ENCODE results near the gene NME7. TPM values are rescaled to one million over a fixed set of nuclear protein-coding genes. Genes with fewer than 3 reads are reported as not detected.
A peak's percentile ranks its signal among the peaks of the same experiment; 100 is the strongest.

Gene NME7
- total RNA-seq, 1 donor from 2014 or later = 23.4 TPM

DNA sequence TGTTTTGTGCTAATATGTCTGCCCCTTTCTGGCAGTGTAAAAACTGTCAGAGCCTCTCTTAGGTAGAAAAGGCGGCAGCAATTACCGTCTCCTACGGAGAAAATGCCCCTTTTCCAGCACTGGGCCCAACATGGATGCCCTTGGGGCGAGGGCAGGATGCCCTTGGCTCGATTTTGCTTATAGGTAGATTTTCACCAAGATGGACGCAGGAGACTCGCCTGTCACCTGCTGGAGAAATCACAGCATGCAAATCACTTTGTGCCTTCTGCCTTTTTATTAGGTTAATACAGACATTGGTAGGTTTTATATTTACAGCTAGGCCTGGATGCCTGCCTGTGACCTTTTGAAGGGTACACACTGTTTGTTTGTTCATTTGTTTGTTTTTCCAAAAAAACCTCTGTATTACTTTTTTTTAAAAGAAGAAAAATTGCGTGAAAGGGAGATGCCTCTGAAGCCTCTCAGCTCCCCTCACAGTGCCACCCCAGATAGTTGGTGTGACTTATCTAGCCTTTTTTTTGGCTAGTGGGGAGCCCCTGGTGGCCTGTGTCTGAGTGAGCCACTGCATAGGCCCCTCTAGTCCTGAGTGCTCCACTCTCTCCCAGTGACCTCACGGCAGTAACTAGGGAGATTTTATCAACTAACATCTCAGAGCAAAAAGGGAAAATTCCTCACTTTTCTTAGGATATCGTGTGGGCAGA is 258.6 kb downstream of the NME7 start:
- intact Hi-C loops (cut with micrococcal nuclease) = loop anchor here (5.0 to 10.0 kb wide), 7 partner anchors 62 to 874 kb away; partner anchors contain the start of gene SLC19A2
- peaks cover 43% of the 10 kb centered on the region for H3K4me1 Mint-ChIP-seq (ENCODE audit: low read depth)
- H3K36me3 Mint-ChIP-seq (ENCODE audit: low read depth) = peaks cover 35% of the 10 kb centered on the region
- H3K27ac Mint-ChIP-seq = peak overlapping the region; percentile 42
- no peak for DNase-seq (ENCODE audit: low spot score)
- H3K9me3 Mint-ChIP-seq = no peaks in the 10 kb centered on the region
- H3K4me3 Mint-ChIP-seq (ENCODE audit: low read depth) = peak overlapping the region; percentile 88
- peaks cover 9% of the 10 kb centered on the region for H3K27me3 Mint-ChIP-seq (ENCODE audit: low read depth)

DNA sequence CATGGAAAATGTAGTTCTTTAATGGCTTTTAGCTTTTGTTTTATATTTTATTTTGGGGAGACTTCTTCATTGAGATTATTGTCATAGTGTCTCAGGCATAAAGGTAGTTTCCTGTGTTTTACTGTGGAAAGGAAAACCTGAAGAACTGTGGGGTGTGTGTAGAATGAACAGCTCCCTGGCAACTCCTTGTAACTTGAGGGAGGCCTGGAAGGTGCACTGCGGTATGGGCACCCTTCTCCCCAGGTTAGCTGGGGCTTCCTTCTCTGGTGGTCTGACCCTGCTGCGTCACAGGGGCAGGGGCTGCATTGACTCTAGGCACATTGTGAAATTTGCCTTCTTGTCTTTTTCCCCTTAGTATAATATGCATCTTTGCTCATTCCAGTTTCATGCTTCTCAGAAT is 259.4 kb downstream of the NME7 start:
- Mint-ChIP-seq H3K9me3 (no peaks in the 10 kb centered on the region), H3K27me3 (ENCODE audit: low read depth) (peaks cover 9% of the 10 kb centered on the region), H3K27ac (peak overlapping the region; percentile 65), H3K4me3 (ENCODE audit: low read depth) (peak overlapping the region; percentile 88), H3K36me3 (ENCODE audit: low read depth) (peaks cover 29% of the 10 kb centered on the region), H3K4me1 (ENCODE audit: low read depth) (peaks cover 43% of the 10 kb centered on the region)
- DNase-seq (ENCODE audit: low spot score) = no peak
- intact Hi-C loops (cut with micrococcal nuclease) = loop anchor here (5.0 to 10.0 kb wide), 7 partner anchors 61 to 873 kb away; partner anchors contain the start of gene SLC19A2

DNA sequence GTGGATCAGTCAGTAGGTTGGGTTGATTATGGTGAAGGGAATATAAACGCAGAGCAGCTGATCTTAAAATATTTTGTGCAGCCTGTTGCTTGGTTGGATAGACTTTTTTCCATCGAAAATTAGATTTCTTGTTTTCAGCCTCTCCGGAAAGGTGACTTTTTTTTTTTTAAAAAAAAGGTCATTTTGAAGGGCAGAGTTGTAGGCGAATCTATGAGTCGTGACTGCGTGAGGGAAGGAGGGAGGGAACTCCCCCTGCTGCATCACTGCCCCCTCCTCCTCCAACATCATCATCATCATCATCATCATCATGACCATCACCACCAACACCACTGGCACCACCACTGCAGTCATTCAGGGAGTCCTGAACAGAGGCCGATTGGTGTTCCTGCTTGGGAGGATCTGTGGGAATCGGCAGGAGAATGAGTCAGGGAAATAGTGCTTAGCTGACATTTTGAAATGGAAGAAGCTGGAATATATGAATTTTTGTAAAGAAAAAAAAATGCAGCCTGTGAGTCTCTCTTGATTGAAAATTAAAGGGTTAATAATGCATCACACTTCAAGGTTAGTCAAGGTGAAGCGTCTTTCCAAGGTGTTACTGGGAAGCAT is 259.9 kb downstream of the NME7 start:
- Mint-ChIP-seq H3K4me3 (ENCODE audit: low read depth) (peak overlapping the region; percentile 88), H3K36me3 (ENCODE audit: low read depth) (peaks cover 27% of the 10 kb centered on the region), H3K27me3 (ENCODE audit: low read depth) (peaks cover 9% of the 10 kb centered on the region), H3K9me3 (no peaks in the 10 kb centered on the region), H3K4me1 (ENCODE audit: low read depth) (peaks cover 43% of the 10 kb centered on the region), H3K27ac (peak overlapping the region; percentile 65)
- no peak for DNase-seq (ENCODE audit: low spot score)
- intact Hi-C loops (cut with micrococcal nuclease) = loop anchor here (5.0 to 10.0 kb wide), 7 partner anchors 60 to 873 kb away; partner anchors contain the start of gene SLC19A2

DNA sequence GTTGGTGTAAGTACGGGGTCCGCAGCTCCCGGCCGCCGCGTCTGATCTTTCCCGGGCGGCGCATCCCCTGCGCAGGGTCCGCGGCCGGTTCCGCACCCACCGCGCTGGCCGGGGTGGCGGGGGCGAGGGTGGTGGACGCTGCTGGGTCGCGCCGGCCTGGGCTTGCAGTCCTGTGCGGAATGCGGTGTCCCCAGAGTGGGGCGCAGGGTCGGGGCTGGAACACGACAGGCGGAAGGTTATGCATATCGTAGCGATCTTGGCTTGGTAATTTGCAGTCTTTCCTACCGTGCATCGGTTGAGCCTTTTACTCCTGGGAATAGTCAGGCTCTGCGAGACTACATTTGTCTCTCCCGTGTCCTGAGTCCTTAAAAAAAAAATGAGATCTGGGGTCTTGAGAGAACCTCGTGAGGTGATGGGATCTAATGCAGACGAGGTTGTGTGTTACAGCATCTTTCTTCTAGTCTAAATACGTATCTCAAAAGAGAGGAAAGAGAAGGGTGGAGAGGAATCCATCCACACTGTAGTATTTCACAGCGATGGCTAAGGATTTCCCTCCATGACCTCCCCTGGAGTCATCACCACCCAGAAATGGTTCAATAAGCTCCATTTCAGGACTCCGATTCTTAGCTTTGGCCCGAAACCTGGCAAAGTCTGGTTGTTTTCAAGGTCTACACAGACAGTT is 260.5 kb downstream of the NME7 start:
- peaks cover 20% of the 10 kb centered on the region for H3K36me3 Mint-ChIP-seq (ENCODE audit: low read depth)
- H3K9me3 Mint-ChIP-seq = no peaks in the 10 kb centered on the region
- H3K27ac Mint-ChIP-seq = peak overlapping the region; percentile 65
- H3K4me3 Mint-ChIP-seq (ENCODE audit: low read depth) = peak overlapping the region; percentile 88
- DNase-seq (ENCODE audit: low spot score) = no peak
- intact Hi-C loops (cut with micrococcal nuclease) = loop anchor here (1.0 to 10.0 kb wide), 10 partner anchors 17 to 872 kb away; partner anchors contain the start of genes BLZF1 and SLC19A2
- peaks cover 9% of the 10 kb centered on the region for H3K27me3 Mint-ChIP-seq (ENCODE audit: low read depth)
- H3K4me1 Mint-ChIP-seq (ENCODE audit: low read depth) = peaks cover 43% of the 10 kb centered on the region

DNA sequence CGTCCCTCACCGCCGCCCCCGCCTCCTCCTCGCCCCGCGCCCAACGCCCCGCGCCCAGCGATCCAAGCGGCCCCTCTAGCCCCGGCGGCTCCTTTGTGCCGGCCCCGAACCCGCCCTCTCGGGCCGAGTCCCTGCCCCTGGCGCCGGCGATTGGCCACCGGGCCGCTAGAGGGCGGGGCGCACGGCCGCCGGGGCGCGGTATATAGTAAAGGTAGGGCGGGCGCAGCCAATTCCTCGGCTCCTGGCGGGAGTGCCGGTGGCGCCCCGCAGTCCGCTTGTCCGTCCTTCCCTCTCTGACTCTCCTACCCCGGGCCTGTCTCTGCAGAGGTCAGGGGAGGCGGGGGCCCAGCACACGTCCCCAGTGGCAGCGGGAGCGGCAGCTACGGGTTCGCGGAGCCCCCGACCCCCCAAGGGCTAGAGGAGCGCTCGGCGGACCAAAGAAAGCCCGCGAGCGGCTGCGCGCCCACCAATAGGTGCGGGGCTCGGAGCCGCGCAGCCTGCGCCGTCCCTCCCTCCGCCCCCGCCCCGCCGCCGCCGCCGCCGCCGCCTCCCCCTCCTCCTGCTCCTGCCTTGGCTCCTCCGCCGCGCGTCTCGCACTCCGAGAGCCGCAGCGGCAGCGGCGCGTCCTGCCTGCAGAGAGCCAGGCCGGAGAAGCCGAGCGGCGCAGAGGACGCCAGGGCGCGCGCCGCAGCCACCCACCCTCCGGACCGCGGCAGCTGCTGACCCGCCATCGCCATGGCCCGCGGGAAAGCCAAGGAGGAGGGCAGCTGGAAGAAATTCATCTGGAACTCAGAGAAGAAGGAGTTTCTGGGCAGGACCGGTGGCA is 261.3 kb downstream of the NME7 start, which contains the start of gene ATP1B1:
Gene ATP1B1, plus strand, starts transcription at position 596 of the 826 bp plus-strand sequence. Its CDS starts 140 bp downstream, at position 736.
- peak within 1 kb of the TSS; percentile 88 for H3K4me3 Mint-ChIP-seq (ENCODE audit: low read depth)
- peak within 1 kb of the TSS; percentile 78 for H3K27ac Mint-ChIP-seq
- H3K9me3 Mint-ChIP-seq = no peaks in the 10 kb centered on the region
- DNase-seq (ENCODE audit: low spot score) = peak; percentile 79
- intact Hi-C loops (cut with micrococcal nuclease) = loop anchor here (1.0 to 10.0 kb wide), 10 partner anchors 16 to 872 kb away; partner anchors contain the start of genes BLZF1 and SLC19A2
- peaks cover 42% of the 10 kb centered on the region for H3K4me1 Mint-ChIP-seq (ENCODE audit: low read depth)
- peaks cover 9% of the 10 kb centered on the region for H3K27me3 Mint-ChIP-seq (ENCODE audit: low read depth)
- peaks cover 13% of the 10 kb centered on the region for H3K36me3 Mint-ChIP-seq (ENCODE audit: low read depth)

DNA sequence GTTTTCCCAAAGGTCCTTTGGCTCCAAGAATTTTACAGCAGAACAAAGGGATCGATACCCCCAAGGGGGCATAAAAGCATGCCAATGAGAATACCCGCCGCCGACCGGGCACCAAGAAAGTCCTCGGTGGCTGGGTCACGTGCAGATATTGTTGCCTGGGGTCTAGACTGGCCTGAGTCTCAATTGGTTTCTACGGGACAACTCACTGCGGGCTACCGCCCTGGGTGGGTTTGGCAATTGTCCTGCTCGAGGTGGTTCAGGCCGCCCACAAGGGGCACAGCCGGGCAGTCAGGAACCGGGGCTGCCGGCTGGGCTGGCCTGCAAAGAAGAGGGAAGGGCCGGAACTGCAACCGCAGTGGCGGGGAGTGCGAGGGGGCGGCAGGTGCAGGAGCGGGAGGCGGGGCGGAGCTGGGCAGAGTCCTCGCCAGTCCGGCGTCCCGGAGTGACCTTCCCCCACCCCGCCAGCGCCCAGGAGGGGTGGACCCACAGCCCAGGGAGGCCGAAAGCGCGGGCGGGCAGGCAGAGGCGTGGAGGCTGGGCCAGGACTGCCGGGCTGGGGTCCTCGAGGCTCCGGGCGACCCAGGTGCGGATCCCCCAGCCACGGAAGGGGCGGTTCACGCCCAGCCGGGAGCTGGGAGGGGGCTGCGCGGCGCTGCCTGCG is 262.0 kb downstream of the NME7 start:
- Mint-ChIP-seq H3K27ac (no peak overlapping the region), H3K4me1 (ENCODE audit: low read depth) (peaks cover 36% of the 10 kb centered on the region), H3K36me3 (ENCODE audit: low read depth) (peaks cover 6% of the 10 kb centered on the region), H3K27me3 (ENCODE audit: low read depth) (peaks cover 15% of the 10 kb centered on the region), H3K4me3 (ENCODE audit: low read depth) (peak overlapping the region; percentile 74), H3K9me3 (no peaks in the 10 kb centered on the region)
- intact Hi-C loops (cut with micrococcal nuclease) = loop anchor here (1.0 to 10.0 kb wide), 10 partner anchors 15 to 871 kb away; partner anchors contain the start of genes BLZF1 and SLC19A2
- DNase-seq (ENCODE audit: low spot score) = peak; percentile 24

DNA sequence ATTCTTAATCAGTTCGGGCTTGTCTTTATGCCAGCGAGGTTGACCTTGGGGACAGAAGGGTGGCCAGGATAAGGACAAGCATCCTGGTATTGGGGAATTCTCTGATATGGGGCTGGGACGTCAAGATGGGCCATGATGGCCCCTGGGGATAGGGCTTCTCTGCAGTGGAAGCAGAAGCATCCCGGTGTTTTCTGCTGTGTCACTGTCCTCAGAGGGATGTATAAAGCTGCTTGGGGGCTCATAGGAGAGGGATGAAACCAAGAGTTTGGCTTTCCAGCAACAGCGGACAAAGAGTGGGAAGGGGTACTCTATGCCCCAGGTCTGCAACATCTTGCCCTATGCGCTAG is 262.5 kb downstream of the NME7 start:
- peaks cover 31% of the 10 kb centered on the region for H3K4me1 Mint-ChIP-seq (ENCODE audit: low read depth)
- peaks cover 5% of the 10 kb centered on the region for H3K36me3 Mint-ChIP-seq (ENCODE audit: low read depth)
- H3K4me3 Mint-ChIP-seq (ENCODE audit: low read depth) = peak overlapping the region; percentile 74
- no peak overlapping the region for H3K27ac Mint-ChIP-seq
- H3K27me3 Mint-ChIP-seq (ENCODE audit: low read depth) = peaks cover 19% of the 10 kb centered on the region
- no peak for DNase-seq (ENCODE audit: low spot score)
- intact Hi-C loops (cut with micrococcal nuclease) = loop anchor here (5.0 to 10.0 kb wide), 7 partner anchors 58 to 870 kb away; partner anchors contain the start of gene SLC19A2
- no peaks in the 10 kb centered on the region for H3K9me3 Mint-ChIP-seq

DNA sequence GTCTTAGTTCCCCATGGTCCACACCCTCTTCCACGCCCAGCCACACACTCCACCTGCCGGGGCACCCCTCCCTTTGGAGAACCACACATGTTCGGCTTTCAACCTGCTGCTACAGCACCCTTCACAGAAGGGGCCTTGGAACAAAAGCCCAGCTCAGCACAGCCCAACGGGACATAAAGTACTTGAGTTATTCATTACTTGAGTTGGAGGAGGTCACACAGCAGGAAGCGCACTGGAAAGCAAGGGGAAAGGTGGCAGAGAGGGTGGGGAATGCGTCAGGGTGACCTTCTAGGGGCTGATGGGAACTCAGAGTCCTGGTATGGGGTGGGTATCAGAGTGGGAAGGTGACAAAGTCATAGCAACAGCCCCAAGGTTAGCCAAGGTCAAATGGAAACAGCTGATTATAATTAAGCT is 264.1 kb downstream of the NME7 start:
- peaks cover 18% of the 10 kb centered on the region for H3K4me1 Mint-ChIP-seq (ENCODE audit: low read depth)
- no peak overlapping the region for H3K4me3 Mint-ChIP-seq (ENCODE audit: low read depth)
- H3K36me3 Mint-ChIP-seq (ENCODE audit: low read depth) = peaks cover 5% of the 10 kb centered on the region
- H3K27ac Mint-ChIP-seq = no peak overlapping the region
- no peak for DNase-seq (ENCODE audit: low spot score)
- peaks cover 20% of the 10 kb centered on the region for H3K27me3 Mint-ChIP-seq (ENCODE audit: low read depth)
- intact Hi-C loops (cut with micrococcal nuclease) = loop anchor here (10.0 kb wide), 4 partner anchors 279 to 869 kb away; no protein-coding TSS in a partner anchor
- no peaks in the 10 kb centered on the region for H3K9me3 Mint-ChIP-seq

DNA sequence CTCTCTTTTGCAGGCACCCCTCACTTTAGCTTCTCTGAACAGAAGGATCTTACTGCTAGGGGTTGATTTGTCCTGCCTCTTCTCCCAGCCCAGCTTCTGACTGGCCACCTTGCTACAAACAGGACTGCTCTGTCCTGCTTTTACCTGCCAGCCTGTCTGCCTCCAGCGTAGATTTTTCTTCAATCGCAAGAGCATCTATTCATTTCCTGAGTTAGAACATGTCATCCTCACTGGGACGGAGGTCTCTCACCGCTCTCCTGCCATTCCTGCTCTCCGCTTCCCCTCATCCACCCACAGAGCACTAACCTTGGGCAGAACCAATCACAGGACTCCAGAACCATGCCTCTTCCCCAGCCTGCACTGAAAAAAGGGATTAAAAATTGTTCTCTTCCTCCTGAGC is 264.6 kb downstream of the NME7 start:
- intact Hi-C loops (cut with micrococcal nuclease) = loop anchor here (10.0 kb wide), 4 partner anchors 278 to 868 kb away; no protein-coding TSS in a partner anchor
- no peaks in the 10 kb centered on the region for H3K9me3 Mint-ChIP-seq
- peaks cover 3% of the 10 kb centered on the region for H3K36me3 Mint-ChIP-seq (ENCODE audit: low read depth)
- H3K4me3 Mint-ChIP-seq (ENCODE audit: low read depth) = no peak overlapping the region
- H3K4me1 Mint-ChIP-seq (ENCODE audit: low read depth) = peaks cover 15% of the 10 kb centered on the region
- H3K27ac Mint-ChIP-seq = no peak overlapping the region
- peaks cover 21% of the 10 kb centered on the region for H3K27me3 Mint-ChIP-seq (ENCODE audit: low read depth)
- no peak for DNase-seq (ENCODE audit: low spot score)

DNA sequence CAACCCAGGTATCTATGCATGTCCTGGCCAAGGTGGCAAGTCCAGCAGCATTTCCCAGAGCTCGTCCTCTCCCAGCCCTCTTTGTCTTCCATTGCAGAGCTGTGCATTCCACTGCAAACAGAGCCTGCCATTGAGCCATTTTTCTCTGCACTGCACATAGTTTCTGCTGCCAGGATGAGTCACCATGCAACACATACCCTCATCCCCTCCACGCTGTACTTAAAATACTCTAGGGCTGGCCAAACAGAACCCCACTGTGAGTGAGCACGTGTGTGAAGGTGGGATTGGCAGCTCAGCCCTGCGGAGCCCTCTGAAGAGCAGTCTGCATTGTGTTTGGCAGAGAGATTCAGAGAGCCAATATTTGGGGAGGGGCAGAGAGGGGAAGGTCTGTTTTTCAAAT is 265.0 kb downstream of the NME7 start:
- H3K36me3 Mint-ChIP-seq (ENCODE audit: low read depth) = no peaks in the 10 kb centered on the region
- no peak overlapping the region for H3K4me3 Mint-ChIP-seq (ENCODE audit: low read depth)

DNA sequence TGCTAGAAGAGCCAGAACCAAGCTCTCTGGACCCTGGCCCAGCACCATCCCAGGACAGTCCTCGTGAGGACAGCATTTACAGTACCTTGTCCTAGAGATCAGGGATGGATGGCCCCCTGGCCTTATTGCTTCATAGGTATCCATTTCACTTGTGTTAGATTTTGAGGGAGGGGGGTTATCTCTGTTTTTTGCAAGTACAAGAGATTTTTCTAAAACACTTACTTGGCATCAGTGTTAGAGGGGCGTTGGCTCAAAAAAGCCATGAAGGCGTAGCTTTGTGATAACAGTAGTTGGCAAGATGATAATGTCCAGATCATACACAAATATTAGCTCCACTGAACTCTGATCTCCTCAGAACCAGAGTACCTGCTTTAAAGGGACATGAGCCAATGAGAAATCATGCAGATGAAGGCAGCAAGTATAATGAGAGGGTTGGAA is 266.9 kb downstream of the NME7 start:
- no peak for DNase-seq (ENCODE audit: low spot score)
- intact Hi-C loops (cut with micrococcal nuclease) = loop anchor here (10.0 kb wide), 4 partner anchors 276 to 866 kb away; no protein-coding TSS in a partner anchor
- Mint-ChIP-seq H3K4me3 (ENCODE audit: low read depth) (no peak overlapping the region), H3K4me1 (ENCODE audit: low read depth) (peaks cover 4% of the 10 kb centered on the region), H3K27me3 (ENCODE audit: low read depth) (peaks cover 26% of the 10 kb centered on the region), H3K36me3 (ENCODE audit: low read depth) (no peaks in the 10 kb centered on the region), H3K9me3 (no peaks in the 10 kb centered on the region), H3K27ac (no peak overlapping the region)

More for the DNA sequence above, 265.0 kb downstream of the NME7 start:
- Mint-ChIP-seq H3K9me3 (no peaks in the 10 kb centered on the region), H3K27me3 (ENCODE audit: low read depth) (peaks cover 21% of the 10 kb centered on the region), H3K27ac (no peak overlapping the region), H3K4me1 (ENCODE audit: low read depth) (peaks cover 10% of the 10 kb centered on the region)
- no peak for DNase-seq (ENCODE audit: low spot score)
- intact Hi-C loops (cut with micrococcal nuclease) = loop anchor here (10.0 kb wide), 4 partner anchors 278 to 868 kb away; no protein-coding TSS in a partner anchor
